ENCODE results near the gene ABCA12.

ABCA12 gene

GRCh38 chr2:215083146-215083545, 55.3 kb downstream of the ABCA12 start:
- H3K36me3 ChIP-seq (replicated peaks), result no peaks in the 10 kb centered on the region
- H3K4me3 ChIP-seq (ENCODE audit: low read depth, low read length), result no peak overlapping the region
- H3K27ac ChIP-seq, result no peak overlapping the region
- TF ChIP-seq CTCF (IDR thresholded peaks at IDR 0.05; ENCODE audit: low read depth, low read length, missing control alignments), result no peak
- H3K27me3 ChIP-seq (replicated peaks), result no peaks in the 10 kb centered on the region
- in situ Hi-C loops (cut with HindIII; ENCODE audit: low pct_ligation_motif_present, low sequenced_read_pairs), result no loop called here
- DNase-seq, result no peak

- no peak for TF ChIP-seq CTCF (IDR thresholded peaks at IDR 0.05; ENCODE audit: low read depth, low read length, missing control alignments)
- Histone ChIP-seq H3K27ac (no peak overlapping the region), H3K4me3 (ENCODE audit: low read depth, low read length) (no peak overlapping the region), H3K36me3 (replicated peaks) (no peaks in the 10 kb centered on the region), H3K27me3 (replicated peaks) (no peaks in the 10 kb centered on the region)
- in situ Hi-C loops (cut with HindIII; ENCODE audit: low pct_ligation_motif_present, low sequenced_read_pairs), result no loop called here
- DNase-seq, result no peak
These were observed 56.0 kb downstream of the ABCA12 start for GRCh38 chr2:215082446-215082845.

- H3K36me3 ChIP-seq (replicated peaks), result no peaks in the 10 kb centered on the region
- no peak for TF ChIP-seq CTCF (IDR thresholded peaks at IDR 0.05; ENCODE audit: low read depth, low read length, missing control alignments)
- no peak overlapping the region for H3K27ac ChIP-seq
- no peaks in the 10 kb centered on the region for H3K27me3 ChIP-seq (replicated peaks)
- in situ Hi-C loops (cut with HindIII; ENCODE audit: low pct_ligation_motif_present, low sequenced_read_pairs), result no loop called here
- no peak for DNase-seq
- H3K4me3 ChIP-seq (ENCODE audit: low read depth, low read length), result no peak overlapping the region
These were observed 57.9 kb downstream of the ABCA12 start for GRCh38 chr2:215080545-215080944.

GRCh38 chr2:215071676-215072075, 66.8 kb downstream of the ABCA12 start:
- no peak for TF ChIP-seq CTCF (IDR thresholded peaks at IDR 0.05; ENCODE audit: low read depth, low read length, missing control alignments)
- no peak overlapping the region for H3K27ac ChIP-seq
- H3K27me3 ChIP-seq (replicated peaks), result no peaks in the 10 kb centered on the region
- no peak for DNase-seq
- in situ Hi-C loops (cut with HindIII; ENCODE audit: low pct_ligation_motif_present, low sequenced_read_pairs), result no loop called here
- H3K4me3 ChIP-seq (ENCODE audit: low read depth, low read length), result no peak overlapping the region
- H3K36me3 ChIP-seq (replicated peaks), result no peaks in the 10 kb centered on the region

- in situ Hi-C loops (cut with HindIII; ENCODE audit: low pct_ligation_motif_present, low sequenced_read_pairs), result no loop called here
- no peak overlapping the region for H3K4me3 ChIP-seq (ENCODE audit: low read depth, low read length)
- no peak for DNase-seq
- H3K27me3 ChIP-seq (replicated peaks), result no peaks in the 10 kb centered on the region
- no peaks in the 10 kb centered on the region for H3K36me3 ChIP-seq (replicated peaks)
- no peak for TF ChIP-seq CTCF (IDR thresholded peaks at IDR 0.05; ENCODE audit: low read depth, low read length, missing control alignments)
- H3K27ac ChIP-seq, result no peak overlapping the region
These were observed 70.0 kb downstream of the ABCA12 start for GRCh38 chr2:215068399-215068798.

- Histone ChIP-seq H3K4me3 (ENCODE audit: low read depth, low read length) (no peak overlapping the region), H3K36me3 (replicated peaks) (no peaks in the 10 kb centered on the region), H3K27me3 (replicated peaks) (no peaks in the 10 kb centered on the region), H3K27ac (no peak overlapping the region)
- in situ Hi-C loops (cut with HindIII; ENCODE audit: low pct_ligation_motif_present, low sequenced_read_pairs), result no loop called here
- no peak for TF ChIP-seq CTCF (IDR thresholded peaks at IDR 0.05; ENCODE audit: low read depth, low read length, missing control alignments)
- DNase-seq, result no peak
These were observed 72.3 kb downstream of the ABCA12 start for GRCh38 chr2:215066124-215066523.

Measured in brain microvascular endothelial cell (primary cell).